ENCODE results near the gene ECI1.

The ECI1 gene

GRCh38 chr16:2198283-2198682, 53.1 kb downstream of the ECI1 start:
- no peak for DNase-seq
- H3K9me3 ChIP-seq (replicated peaks; ENCODE audit: insufficient read depth, low read length) = no peaks in the 10 kb centered on the region
- no peak overlapping the region for H3K9ac ChIP-seq (ENCODE audit: low read length)
- H3K9me2 ChIP-seq (replicated peaks; ENCODE audit: insufficient read depth, low read length) = no peaks in the 10 kb centered on the region
- H3K4me1 ChIP-seq (ENCODE audit: low read length) = no peaks in the 10 kb centered on the region
- H3K4me2 ChIP-seq (ENCODE audit: low read depth, low read length) = no peak overlapping the region
- H3K79me2 ChIP-seq (ENCODE audit: low read length) = no peaks in the 10 kb centered on the region
- H2AFZ ChIP-seq (ENCODE audit: low read length) = no peak overlapping the region
- no peak overlapping the region for H3K27ac ChIP-seq (ENCODE audit: low read length)
- H4K20me1 ChIP-seq (ENCODE audit: insufficient read depth, low read length) = no peaks in the 10 kb centered on the region
- peaks cover 78% of the 10 kb centered on the region for H3K27me3 ChIP-seq (replicated peaks; ENCODE audit: insufficient read depth, low read length)
- H3K36me3 ChIP-seq (replicated peaks; ENCODE audit: insufficient read depth, low read length) = no peaks in the 10 kb centered on the region
- H3K4me3 ChIP-seq (ENCODE audit: low read length) = no peak overlapping the region
- TF ChIP-seq EZH2 (optimal IDR thresholded peaks at IDR 0.05; ENCODE audit: low read depth, low read length) (no peak), CTCF (IDR thresholded peaks at IDR 0.05; ENCODE audit: low read length) (no peak), EZH2phosphoT487 (IDR thresholded peaks at IDR 0.05; ENCODE audit: low read length) (no peak)
- no peaks in the 10 kb centered on the region for H3F3A ChIP-seq (ENCODE audit: insufficient read depth, low read length)

GRCh38 chr16:2197765-2198164, 53.6 kb downstream of the ECI1 start:
- no peaks in the 10 kb centered on the region for H3K36me3 ChIP-seq (replicated peaks; ENCODE audit: insufficient read depth, low read length)
- no peak overlapping the region for H3K4me3 ChIP-seq (ENCODE audit: low read length)
- no peak overlapping the region for H3K27ac ChIP-seq (ENCODE audit: low read length)
- H3K9me3 ChIP-seq (replicated peaks; ENCODE audit: insufficient read depth, low read length) = no peaks in the 10 kb centered on the region
- H3K79me2 ChIP-seq (ENCODE audit: low read length) = no peaks in the 10 kb centered on the region
- H4K20me1 ChIP-seq (ENCODE audit: insufficient read depth, low read length) = no peaks in the 10 kb centered on the region
- no peak overlapping the region for H2AFZ ChIP-seq (ENCODE audit: low read length)
- no peaks in the 10 kb centered on the region for H3K9me2 ChIP-seq (replicated peaks; ENCODE audit: insufficient read depth, low read length)
- H3K4me2 ChIP-seq (ENCODE audit: low read depth, low read length) = no peak overlapping the region
- no peak for DNase-seq
- no peaks in the 10 kb centered on the region for H3K4me1 ChIP-seq (ENCODE audit: low read length)
- TF ChIP-seq EZH2 (optimal IDR thresholded peaks at IDR 0.05; ENCODE audit: low read depth, low read length) (no peak), EZH2phosphoT487 (IDR thresholded peaks at IDR 0.05; ENCODE audit: low read length) (no peak), CTCF (IDR thresholded peaks at IDR 0.05; ENCODE audit: low read length) (no peak)
- no peaks in the 10 kb centered on the region for H3F3A ChIP-seq (ENCODE audit: insufficient read depth, low read length)
- H3K27me3 ChIP-seq (replicated peaks; ENCODE audit: insufficient read depth, low read length) = peaks cover 83% of the 10 kb centered on the region
- H3K9ac ChIP-seq (ENCODE audit: low read length) = no peak overlapping the region

- H3F3A ChIP-seq (ENCODE audit: insufficient read depth, low read length) = no peaks in the 10 kb centered on the region
- peaks cover 87% of the 10 kb centered on the region for H3K27me3 ChIP-seq (replicated peaks; ENCODE audit: insufficient read depth, low read length)
These were observed 54.3 kb downstream of the ECI1 start for GRCh38 chr16:2196981-2197511.

More at GRCh38 chr16:2196981-2197511, 54.3 kb downstream of the ECI1 start:
- no peak for DNase-seq
- Histone ChIP-seq H3K27ac (ENCODE audit: low read length) (no peak overlapping the region), H3K36me3 (replicated peaks; ENCODE audit: insufficient read depth, low read length) (no peaks in the 10 kb centered on the region), H3K9me3 (replicated peaks; ENCODE audit: insufficient read depth, low read length) (no peaks in the 10 kb centered on the region), H3K4me2 (ENCODE audit: low read depth, low read length) (no peak overlapping the region), H3K79me2 (ENCODE audit: low read length) (no peaks in the 10 kb centered on the region), H4K20me1 (ENCODE audit: insufficient read depth, low read length) (no peaks in the 10 kb centered on the region), H3K9ac (ENCODE audit: low read length) (no peak overlapping the region), H3K9me2 (replicated peaks; ENCODE audit: insufficient read depth, low read length) (no peaks in the 10 kb centered on the region), H2AFZ (ENCODE audit: low read length) (no peak overlapping the region), H3K4me3 (ENCODE audit: low read length) (no peak overlapping the region), H3K4me1 (ENCODE audit: low read length) (no peaks in the 10 kb centered on the region)
- TF ChIP-seq EZH2 (optimal IDR thresholded peaks at IDR 0.05; ENCODE audit: low read depth, low read length) (peak; percentile 52), CTCF (IDR thresholded peaks at IDR 0.05; ENCODE audit: low read length) (no peak), EZH2phosphoT487 (IDR thresholded peaks at IDR 0.05; ENCODE audit: low read length) (no peak)
